ENCODE data around the gene STX11.
A peak's percentile ranks its signal among the peaks of the same experiment; 100 is the strongest.

The STX11 gene

GRCh38 chr6:144216668-144217218, 66.4 kb downstream of the STX11 start:
- DNase-seq = no peak

GRCh38 chr6:144217264-144217663, 66.9 kb downstream of the STX11 start:
- no peak for DNase-seq

GRCh38 chr6:144217797-144218196, 67.5 kb downstream of the STX11 start:
- DNase-seq = no peak

GRCh38 chr6:144219056-144219685, 68.9 kb downstream of the STX11 start:
- DNase-seq = peak; percentile 1

- no peak for DNase-seq
Observed at GRCh38 chr6:144220031-144220790, 69.9 kb downstream of the STX11 start.

GRCh38 chr6:144223686-144224085, 73.4 kb downstream of the STX11 start:
- no peak for DNase-seq

- DNase-seq = no peak
Observed at GRCh38 chr6:144231721-144232120, 81.4 kb downstream of the STX11 start.

- no peak for DNase-seq
Observed at GRCh38 chr6:144232176-144232831, 82.0 kb downstream of the STX11 start.

- DNase-seq = no peak
Observed at GRCh38 chr6:144232832-144233230, 82.5 kb downstream of the STX11 start.

- no peak for DNase-seq
Observed at GRCh38 chr6:144234399-144234798, 84.1 kb downstream of the STX11 start.

GRCh38 chr6:144234935-144235334, 84.6 kb downstream of the STX11 start:
- no peak for DNase-seq
